GM12878 (cell line): Measurements from ENCODE around the gene NT5M. TPM values are rescaled to one million over a fixed set of nuclear protein-coding genes. Genes with fewer than 3 reads are reported as not detected.

Experiments used
- SPI1 ChIP-seq: IDR thresholded peaks from 2 replicates; pipeline ENCODE4 v1.6.1; 2011; ENCODE audit warnings: low read depth, mild to moderate bottlenecking, low read length, moderate library complexity, borderline replicate concordance; ENCODE audit not compliant: insufficient read depth
- TCF7 ChIP-seq: IDR thresholded peaks from 2 replicates; pipeline ENCODE4 v1.6.1; 2014; ENCODE audit warnings: antibody characterized with exemption, borderline replicate concordance
- USF1 ChIP-seq: IDR thresholded peaks from 2 replicates; pipeline ENCODE4 v1.6.1; 2011; ENCODE audit warnings: borderline replicate concordance, low read depth, mild to moderate bottlenecking, moderate library complexity, mixed read lengths, low read length; ENCODE audit not compliant: insufficient read depth; ENCODE audit errors: extremely low read length
- ZNF592 ChIP-seq: fragments of 450-650 bp; IDR thresholded peaks from 2 replicates; pipeline ENCODE4 v1.6.1; 2017; ENCODE audit warnings: mild to moderate bottlenecking, moderate library complexity
- ZNF687 ChIP-seq: fragments of 450-650 bp; IDR thresholded peaks from 2 replicates; pipeline ENCODE4 v1.6.1; 2017; ENCODE audit warnings: mild to moderate bottlenecking, moderate library complexity
- polyA plus RNA-seq, 11 experiments: library from polyadenylated mRNA; depleted of rRNA in 4 of 11; unstranded in 6 of 11; stranded (reverse) in 5 of 11; fragments of >200 nt; fragmentation: Nextera tagmentation in 4 of 11; fragmentation: Illumina TruSeq in 1 of 11; extraction: Ambion mirVana in 4 of 11; extraction: Trizol in 1 of 11; gene quantifications; 1 replicate in 1 of 11; 2 replicates in 10 of 11; pipeline versions ENCODE4 v1.2.1 to v1.2.3, GENCODE V29; 2011 to 2016; ENCODE audit warnings: inconsistent platforms in 2 of 11, missing spikeins in 2 of 11, low read depth in 1 of 11
- total RNA-seq, 4 experiments: library from RNA; depleted of rRNA in 3 of 4; stranded (reverse); fragments of >200 nt in 3 of 4; fragmentation: Illumina TruSeq in 1 of 4; extraction: Trizol in 1 of 4; gene quantifications; 2 replicates each; pipeline versions ENCODE4 v1.2.1 to v1.2.3, GENCODE V29; 2013 to 2021

The NT5M gene
- total and polyA plus RNA-seq, 10 of the 15 experiments (the other 5 are each of a cell fraction or from before 2014, with no cell fraction given): 0.18 to 14.1 (median 2.9) TPM

GRCh38 chr17:17384961-17385360 lies 81.8 kb downstream of the NT5M start (continued):
- TF ChIP-seq TCF7 (no peak), ZNF592 (no peak), ZNF687 (no peak), USF1 (no peak), SPI1 (no peak)
